HEK293 (cell line): Measurements from ENCODE around the gene ROBO1.

Experiments used
- CTCF ChIP-seq: fragments of 450-650 bp; formaldehyde crosslinking; IDR thresholded peaks from 2 replicates; pipeline ENCODE4 v1.5.1; 2016; ENCODE audit warnings: missing biosample characterization, missing genetic modification characterization
- GLIS2 ChIP-seq: fragments of 450-650 bp; formaldehyde crosslinking; IDR thresholded peaks from 2 replicates; pipeline ENCODE4 v1.5.1; 2016; ENCODE audit warnings: missing biosample characterization, missing genetic modification characterization
- ZBTB6 ChIP-seq: fragments of 450-650 bp; formaldehyde crosslinking; IDR thresholded peaks from 2 replicates; pipeline ENCODE4 v1.5.1; 2017; ENCODE audit warnings: missing biosample characterization, missing genetic modification characterization

- TF ChIP-seq CTCF (tag by site-specific recombination), result no peak
- no peak for TF ChIP-seq GLIS2
- no peak for TF ChIP-seq ZBTB6 (tag by site-specific recombination)
Observed at GRCh38 chr3:79421273-79421672, 346.5 kb downstream of the ROBO1 start.
